Heart left ventricle (tissue), 16 donors: ENCODE measurements around the gene FMNL3. TPM values are rescaled to one million over a fixed set of nuclear protein-coding genes. Genes with fewer than 3 reads are reported as not detected.
A peak's percentile ranks its signal among the peaks of the same experiment; 100 is the strongest.

Source experiments
- ATAC-seq, 4 donors: fragments of 200-7000 bp; cut with Tn5 transposase; one replicate each; pipeline ENCODE4 v1.9.1; 2020 to 2022; ENCODE audit warnings: moderate library complexity in 4 of 4, mild to moderate bottlenecking in 3 of 4, moderate number of reproducible peaks in 1 of 4
- DNase-seq, 5 donors: peaks; one replicate each; pipeline ENCODE4 v3.0.0-alpha.2; 2020
- H3K27ac ChIP-seq, 12 donors: fragments of 200-600 bp; sonication (generic) in 4 of 12; one replicate each; pipeline versions ENCODE4 v1.5.0 to v1.8.0; 2016 to 2022; ENCODE audit warnings: mild to moderate bottlenecking in 2 of 12
- H3K27me3 ChIP-seq, 9 donors: fragments of 200-600 bp; sonication (generic) in 2 of 9; one replicate each; pipeline versions ENCODE4 v1.5.1 to v1.8.0; 2016 to 2022; ENCODE audit warnings: mild to moderate bottlenecking in 3 of 9
- H3K36me3 ChIP-seq, 9 donors: fragments of 200-600 bp; sonication (generic) in 2 of 9; one replicate each; pipeline versions ENCODE4 v1.5.0 to v1.8.0; 2018 to 2022; ENCODE audit warnings: mild to moderate bottlenecking in 2 of 9
- H3K4me1 ChIP-seq, 12 donors: fragments of 200-600 bp; sonication (generic) in 4 of 12; one replicate each; pipeline versions ENCODE4 v1.5.0 to v1.8.0; 2016 to 2022; ENCODE audit warnings: mild to moderate bottlenecking in 3 of 12
- H3K4me3 ChIP-seq, 12 donors: fragments of 200-600 bp; sonication (generic) in 4 of 12; one replicate each; pipeline versions ENCODE4 v1.5.0 to v1.8.0; 2017 to 2022; ENCODE audit warnings: mild to moderate bottlenecking in 9 of 12, moderate library complexity in 4 of 12
- H3K9me3 ChIP-seq, 12 donors: fragments of 200-600 bp; sonication (generic) in 4 of 12; one replicate each; pipeline versions ENCODE4 v1.5.0 to v1.8.0; 2016 to 2022; ENCODE audit warnings: mild to moderate bottlenecking in 1 of 12
- POLR2A ChIP-seq, 2 donors: fragments of 450-650 bp; IDR thresholded peaks; one replicate each; pipeline ENCODE4 v1.6.1; 2017; ENCODE audit warnings: antibody characterized with exemption in 2 of 2, mild to moderate bottlenecking in 2 of 2, moderate library complexity in 2 of 2
- WGBS, 4 donors: extraction: QIAGEN DNeasy Blood & Tissue Kit in 2 of 4; methylation state at CpG; one replicate each; pipeline versions ENCODE4 v1.1.5 to v1.1.7; 2013 to 2018; 5-methylcytosine and 5-hydroxymethylcytosine counted together
- intact Hi-C, 10 donors: fragments of 100-400 bp; cut with DNase I; formaldehyde crosslinking; loops; one replicate each; pipeline versions ENCODE4 v1.11.1 to v1.14.2; 2022
- polyA plus RNA-seq, 2 donors: library from polyadenylated mRNA; stranded (reverse); fragments of 200-250 nt; gene quantifications; one replicate each; pipeline ENCODE4 v1.2.3, GENCODE V29; 2013
- total RNA-seq, 9 donors: library from RNA; depleted of rRNA in 2 of 9; stranded (reverse); fragments of >200 nt in 2 of 9; fragmentation: NEBNext Ultra II Directional in 3 of 9; extraction: Animal tissue kit (Norgen Biotek cat#: 25700) in 3 of 9; gene quantifications; one replicate each; pipeline versions ENCODE4 v1.1.0 to v1.2.4, GENCODE V29; 2016 to 2023
- TF ChIP-seq, protein P1 (sequence below), 12 donors: fragments of 200-600 bp; sonication (generic) in 4 of 12; IDR thresholded peaks; one replicate each; pipeline versions ENCODE4 v1.5.0 to v1.8.0; 2018 to 2022; ENCODE audit warnings: antibody characterized with exemption in 12 of 12, mild to moderate bottlenecking in 5 of 12
- donor health status: ischemic (EF 13 %, LVEDD 7.1; RV severe dilation, severe dysfunction).
- donor health status: healthy with polysubstance abuse.
- donor health status: DM: no; HTN: yes; CAD: no.
- donor health status: DM: no; HTN: no; CAD: no.
- donor health status: ischemic (EF 25% LVEDD 6.9; RV normal size, moderate dysfunction).
- donor health status: ischemic (EF 25% LVEDD 5.7; RV mildly dilated, moderate dysfunction).
- donor health status: healthy.
- donor health status: DM: yes; HTN: yes; CAD: no.
- donor health status: ischemic (EF 35%, LVEDD 5.7; RV mildly dilated, moderate dysfunction).
- donor health status: nonischemic (EF 11% LVEDD 7.7; RV severe dilation, severe dysfunction).
- donor health status: DM: yes; HTN: yes; CAD: no.
- donor health status: PGD.
- donor health status: ischemic (EF 29% LVEDD 5.4; RV normal size, mild dysfunction).
- donor health status: nonischemic (EF 23%, LVEDD 6.1; RV moderate dilation, normal function).

Gene FMNL3
- total and polyA plus RNA-seq, 11 donors, result 5.9 to 33.9 (median 13.0) TPM

DNA sequence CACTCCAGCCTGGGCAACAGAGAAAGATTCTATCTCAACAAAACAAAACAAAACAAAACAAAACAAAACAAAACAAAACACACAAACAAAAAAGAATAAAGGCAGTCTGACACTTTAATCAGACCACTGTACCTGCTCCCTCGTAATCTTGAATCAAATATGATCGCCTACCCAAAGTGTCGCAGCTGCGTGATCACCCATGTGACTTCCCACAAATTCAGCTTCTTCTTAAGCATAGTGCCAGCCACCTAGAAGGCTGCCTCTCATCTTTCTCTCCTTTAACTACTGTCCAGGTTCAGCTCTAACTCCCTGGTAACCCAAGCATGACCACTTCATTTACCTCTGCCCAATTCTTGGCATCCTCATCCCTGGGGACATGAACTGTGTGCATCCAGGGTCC lies 37.4 kb downstream of the FMNL3 start:
- Histone ChIP-seq H3K4me1 (peaks cover 29 to 95% (median 76%) of the 10 kb centered on the region in 12 donors), H3K4me3 (no peak overlapping the region), H3K27me3 (no peaks in the 10 kb centered on the region), H3K36me3 (peaks cover 0 to 9% (median 0%) of the 10 kb centered on the region in 9 donors), H3K27ac (peak overlapping the region in 8 of 12 donors; percentile 89 to 99 (median 94)), H3K9me3 (no peaks in the 10 kb centered on the region)
- 64 to 95% (median 88%) methylated on average over 4 of the region's 4 CpGs for WGBS, 4 donors
- ATAC-seq (no peak), DNase-seq (no peak)
- TF ChIP-seq POLR2A (IDR thresholded peaks at IDR 0.05), result no peak
- TF ChIP-seq, protein P1, sequence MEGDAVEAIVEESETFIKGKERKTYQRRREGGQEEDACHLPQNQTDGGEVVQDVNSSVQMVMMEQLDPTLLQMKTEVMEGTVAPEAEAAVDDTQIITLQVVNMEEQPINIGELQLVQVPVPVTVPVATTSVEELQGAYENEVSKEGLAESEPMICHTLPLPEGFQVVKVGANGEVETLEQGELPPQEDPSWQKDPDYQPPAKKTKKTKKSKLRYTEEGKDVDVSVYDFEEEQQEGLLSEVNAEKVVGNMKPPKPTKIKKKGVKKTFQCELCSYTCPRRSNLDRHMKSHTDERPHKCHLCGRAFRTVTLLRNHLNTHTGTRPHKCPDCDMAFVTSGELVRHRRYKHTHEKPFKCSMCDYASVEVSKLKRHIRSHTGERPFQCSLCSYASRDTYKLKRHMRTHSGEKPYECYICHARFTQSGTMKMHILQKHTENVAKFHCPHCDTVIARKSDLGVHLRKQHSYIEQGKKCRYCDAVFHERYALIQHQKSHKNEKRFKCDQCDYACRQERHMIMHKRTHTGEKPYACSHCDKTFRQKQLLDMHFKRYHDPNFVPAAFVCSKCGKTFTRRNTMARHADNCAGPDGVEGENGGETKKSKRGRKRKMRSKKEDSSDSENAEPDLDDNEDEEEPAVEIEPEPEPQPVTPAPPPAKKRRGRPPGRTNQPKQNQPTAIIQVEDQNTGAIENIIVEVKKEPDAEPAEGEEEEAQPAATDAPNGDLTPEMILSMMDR (IDR thresholded peaks at IDR 0.05), result no peak
- intact Hi-C loops, result loop anchor here in 4 of 10 donors (5.0 kb wide), 2 partner anchors 33 to 38 kb away; partner anchors contain the start of gene FMNL3 (in 3 of the 4)

DNA sequence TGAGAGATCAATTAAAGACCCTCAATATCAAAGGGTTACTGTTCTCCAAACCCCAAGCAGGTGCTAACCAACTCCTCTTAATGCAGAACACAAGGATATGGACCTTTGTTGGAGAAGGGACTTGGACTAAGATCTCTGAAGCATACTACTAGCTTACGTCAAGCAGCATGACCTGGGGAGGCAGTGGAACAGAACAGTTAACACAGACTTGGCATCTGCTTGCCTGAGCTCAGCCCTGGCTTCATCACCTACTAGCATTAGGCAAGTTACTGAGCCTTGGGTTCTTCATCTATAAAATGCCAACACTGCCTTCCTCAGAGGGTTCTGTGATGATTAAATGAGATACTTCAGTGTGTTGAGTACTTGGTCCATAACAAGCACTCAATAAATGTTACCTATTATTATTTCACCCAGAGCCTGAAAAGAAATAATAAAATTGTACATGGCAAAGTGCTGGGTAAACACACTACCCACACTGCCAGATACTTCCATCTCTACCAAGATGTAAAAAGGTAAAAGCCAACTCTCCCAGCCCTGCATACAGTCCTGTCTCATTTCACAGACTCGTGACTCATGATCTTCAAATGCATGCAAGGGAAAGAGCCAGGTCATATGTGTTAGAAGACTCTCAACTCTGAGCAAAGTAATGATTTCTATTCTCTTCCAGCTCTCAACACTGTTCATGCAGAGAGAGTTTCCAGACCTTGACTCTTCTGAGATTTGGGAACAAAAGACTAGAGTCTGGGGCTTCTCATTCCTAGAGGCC lies 39.7 kb downstream of the FMNL3 start:
- peaks cover 0 to 9% (median 0%) of the 10 kb centered on the region in 9 donors for H3K36me3 ChIP-seq
- H3K4me3 ChIP-seq, result no peak overlapping the region
- TF ChIP-seq, protein P1 (IDR thresholded peaks at IDR 0.05), result no peak
- no peak for TF ChIP-seq POLR2A (IDR thresholded peaks at IDR 0.05)
- no peaks in the 10 kb centered on the region for H3K27me3 ChIP-seq
- peaks cover 29 to 95% (median 76%) of the 10 kb centered on the region in 12 donors for H3K4me1 ChIP-seq
- H3K9me3 ChIP-seq, result no peaks in the 10 kb centered on the region
- 80 to 95% (median 93%) methylated on average over 2 of the region's 2 CpGs for WGBS, 4 donors
- peak overlapping the region in 3 of 12 donors; percentile 2 to 91 (median 25) for H3K27ac ChIP-seq
- DNase-seq (no peak), ATAC-seq (no peak)
- intact Hi-C loops, result loop anchor here in 1 of 10 donors (5.0 kb wide), 1 partner anchor 35 kb away; no protein-coding TSS in a partner anchor

DNA sequence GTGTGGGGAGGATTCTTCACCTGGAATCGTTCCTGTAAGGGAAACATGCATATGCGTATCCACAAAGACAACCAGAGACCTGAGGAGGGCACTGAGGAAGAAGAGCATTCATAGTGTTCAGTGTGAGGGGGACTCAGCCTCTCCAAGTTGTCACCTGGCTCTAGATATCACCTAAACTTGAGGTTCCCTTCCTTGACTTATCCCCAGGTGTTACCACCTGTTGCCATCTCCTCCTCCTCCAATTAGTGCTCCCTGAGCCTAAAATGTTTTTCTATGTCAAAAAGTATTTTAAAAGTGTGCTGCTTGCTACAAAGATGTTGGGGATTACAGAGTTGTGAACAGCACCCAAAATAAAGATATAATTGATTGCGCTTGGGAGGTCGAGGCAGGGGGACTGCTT lies 41.0 kb downstream of the FMNL3 start:
- Histone ChIP-seq H3K4me3 (no peak overlapping the region), H3K9me3 (no peaks in the 10 kb centered on the region), H3K36me3 (peaks cover 0 to 10% (median 6%) of the 10 kb centered on the region in 9 donors), H3K4me1 (peaks cover 23 to 95% (median 76%) of the 10 kb centered on the region in 12 donors), H3K27ac (peak overlapping the region in 6 of 12 donors; percentile 5 to 92 (median 90)), H3K27me3 (no peaks in the 10 kb centered on the region)
- TF ChIP-seq, protein P1 (IDR thresholded peaks at IDR 0.05), result no peak
- TF ChIP-seq POLR2A (IDR thresholded peaks at IDR 0.05), result no peak
- intact Hi-C loops, result loop anchor here in 1 of 10 donors (5.0 kb wide), 1 partner anchor 36 kb away; no protein-coding TSS in a partner anchor
- 89 to 96% (median 95%) methylated on average over 4 of the region's 4 CpGs for WGBS, 4 donors
- ATAC-seq (no peak), DNase-seq (no peak)

DNA sequence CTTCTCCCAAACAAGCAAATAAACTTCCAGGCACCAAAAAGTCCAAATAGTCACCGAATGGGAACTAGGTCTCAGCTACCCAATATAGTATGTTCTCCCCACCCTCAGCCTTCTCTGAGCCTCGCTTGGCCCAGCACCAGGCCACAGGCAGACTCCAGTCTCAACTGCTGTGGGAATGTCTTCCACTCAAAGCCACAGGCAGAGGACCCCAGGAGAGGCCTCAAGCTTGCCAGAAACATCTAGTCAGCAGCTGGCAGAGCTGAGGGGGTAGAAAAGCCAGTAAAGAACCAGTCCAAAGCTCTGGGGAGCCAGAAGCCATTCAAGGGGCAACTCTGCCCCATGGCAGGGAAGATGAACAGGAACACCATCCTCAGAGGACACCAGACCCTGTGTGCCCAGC lies 41.8 kb downstream of the FMNL3 start:
- no peaks in the 10 kb centered on the region for H3K9me3 ChIP-seq
- H3K36me3 ChIP-seq, result peaks cover 0 to 17% (median 12%) of the 10 kb centered on the region in 9 donors
- TF ChIP-seq, protein P1 (IDR thresholded peaks at IDR 0.05), result no peak
- TF ChIP-seq POLR2A (IDR thresholded peaks at IDR 0.05), result no peak
- ATAC-seq (no peak), DNase-seq (no peak)
- 38 to 60% (median 53%) methylated on average over 2 of the region's 2 CpGs for WGBS, 4 donors
- H3K4me1 ChIP-seq, result peaks cover 18 to 94% (median 75%) of the 10 kb centered on the region in 12 donors
- no peaks in the 10 kb centered on the region for H3K27me3 ChIP-seq
- intact Hi-C loops, result loop anchor here in 1 of 10 donors (5.0 kb wide), 1 partner anchor 37 kb away; no protein-coding TSS in a partner anchor
- no peak overlapping the region for H3K4me3 ChIP-seq
- H3K27ac ChIP-seq, result peak overlapping the region in 10 of 12 donors; percentile 33 to 92 (median 86)
